ENCODE data around the gene EPOP. TPM values are rescaled to one million over a fixed set of nuclear protein-coding genes. Genes with fewer than 3 reads are reported as not detected.

EPOP gene
- total and polyA plus RNA-seq, 2 donors (not counting 1 experiment from before 2014, with no cell fraction given), result 0.14 to 0.33 TPM

DNA sequence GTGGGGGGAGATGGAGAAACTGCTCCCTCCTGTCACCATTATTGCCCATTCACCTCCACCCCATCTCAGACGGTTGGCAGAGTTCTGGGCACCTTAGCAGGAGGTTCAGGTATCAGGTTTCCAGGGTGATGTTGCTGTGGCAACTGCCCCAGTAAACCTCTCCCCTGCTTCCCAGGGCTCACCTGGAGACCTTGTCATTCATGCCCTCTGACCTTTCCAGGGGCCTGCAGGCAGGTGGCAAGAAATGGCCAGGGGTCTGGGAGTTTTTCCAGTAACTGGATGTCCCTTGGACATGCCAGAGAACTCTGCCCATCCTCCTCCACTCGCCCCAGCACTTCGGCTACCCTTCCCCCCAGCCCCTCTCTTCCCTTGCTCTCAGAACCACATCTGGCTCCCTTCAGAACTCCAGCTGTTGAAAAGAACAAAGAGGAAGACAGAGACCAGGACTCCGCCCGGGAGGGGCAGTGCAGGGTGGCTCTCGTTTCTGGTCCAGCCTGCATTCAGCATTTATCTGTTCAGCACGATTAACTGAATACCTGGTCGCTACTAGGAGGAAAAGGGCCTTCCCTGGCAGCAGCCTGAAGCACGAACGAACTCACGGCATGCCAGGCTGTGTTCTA is 38.8 kb upstream of the EPOP start:
- Histone ChIP-seq H3K27me3 (ENCODE audit: control insufficient read depth, insufficient read depth, low read length) (no peaks in the 10 kb centered on the region), H3K27ac (ENCODE audit: insufficient read depth, low read length) (no peak overlapping the region), H3K4me1 (ENCODE audit: control insufficient read depth, extremely low read depth, insufficient read depth, low read length) (no peaks in the 10 kb centered on the region), H3K36me3 (ENCODE audit: control insufficient read depth, insufficient read depth, low read length) (peaks cover 8% of the 10 kb centered on the region), H3K4me2 (ENCODE audit: extremely low read depth, insufficient read depth, low read length) (no peak overlapping the region), H3K9me3 (ENCODE audit: control insufficient read depth, insufficient read depth, low read depth, low read length) (no peaks in the 10 kb centered on the region), H3K79me2 (ENCODE audit: control insufficient read depth, insufficient read depth, low read length) (no peaks in the 10 kb centered on the region), H4K20me1 (ENCODE audit: control insufficient read depth, extremely low read depth, insufficient read depth, low read length) (no peaks in the 10 kb centered on the region), H2AFZ (ENCODE audit: low read length) (no peak overlapping the region), H3K4me3 (replicated peaks in 1 of 4; ENCODE audit: control extremely low read depth in 1 of 4, insufficient read depth in 1 of 4, low read depth in 3 of 4, low read length in 4 of 4) (no peak overlapping the region), H3K9ac (ENCODE audit: insufficient read depth, low read length) (no peak overlapping the region)
- TF ChIP-seq, protein P1, sequence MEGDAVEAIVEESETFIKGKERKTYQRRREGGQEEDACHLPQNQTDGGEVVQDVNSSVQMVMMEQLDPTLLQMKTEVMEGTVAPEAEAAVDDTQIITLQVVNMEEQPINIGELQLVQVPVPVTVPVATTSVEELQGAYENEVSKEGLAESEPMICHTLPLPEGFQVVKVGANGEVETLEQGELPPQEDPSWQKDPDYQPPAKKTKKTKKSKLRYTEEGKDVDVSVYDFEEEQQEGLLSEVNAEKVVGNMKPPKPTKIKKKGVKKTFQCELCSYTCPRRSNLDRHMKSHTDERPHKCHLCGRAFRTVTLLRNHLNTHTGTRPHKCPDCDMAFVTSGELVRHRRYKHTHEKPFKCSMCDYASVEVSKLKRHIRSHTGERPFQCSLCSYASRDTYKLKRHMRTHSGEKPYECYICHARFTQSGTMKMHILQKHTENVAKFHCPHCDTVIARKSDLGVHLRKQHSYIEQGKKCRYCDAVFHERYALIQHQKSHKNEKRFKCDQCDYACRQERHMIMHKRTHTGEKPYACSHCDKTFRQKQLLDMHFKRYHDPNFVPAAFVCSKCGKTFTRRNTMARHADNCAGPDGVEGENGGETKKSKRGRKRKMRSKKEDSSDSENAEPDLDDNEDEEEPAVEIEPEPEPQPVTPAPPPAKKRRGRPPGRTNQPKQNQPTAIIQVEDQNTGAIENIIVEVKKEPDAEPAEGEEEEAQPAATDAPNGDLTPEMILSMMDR (conservative IDR thresholded peaks at IDR 0.05 in 1 of 2, IDR thresholded peaks at IDR 0.05 in 1 of 2; ENCODE audit: low read depth in 1 of 2, low read length in 2 of 2), result no peak
- TF ChIP-seq EZH2 (IDR thresholded peaks at IDR 0.05; ENCODE audit: low read length, missing control alignments), result no peak
- DNase-seq (ENCODE audit: low read depth in 2 of 2), result no peak

DNA sequence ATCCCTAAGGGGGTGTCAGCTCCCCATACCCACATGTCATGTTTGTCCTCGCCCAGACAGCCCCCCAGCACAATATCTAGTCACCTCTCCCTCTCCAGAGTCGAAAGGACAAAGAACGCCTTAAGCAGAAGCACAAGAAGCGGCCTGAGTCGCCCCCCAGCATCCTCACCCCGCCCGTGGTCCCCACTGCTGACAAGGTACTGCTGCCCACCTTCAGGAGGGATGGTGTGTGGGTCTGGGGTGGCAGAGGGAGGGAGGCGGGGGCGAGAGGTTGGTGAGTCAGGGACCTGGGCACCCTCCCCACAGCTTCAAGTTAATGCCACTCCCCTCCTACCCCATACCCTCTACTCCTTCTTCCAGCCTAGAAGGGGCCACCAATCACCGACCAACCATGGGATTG is 37.8 kb upstream of the EPOP start:
- DNase-seq (ENCODE audit: low read depth in 2 of 2), result no peak
- no peak overlapping the region for H3K4me2 ChIP-seq (ENCODE audit: extremely low read depth, insufficient read depth, low read length)
- no peak overlapping the region for H3K27ac ChIP-seq (ENCODE audit: insufficient read depth, low read length)
- no peak overlapping the region for H3K9ac ChIP-seq (ENCODE audit: insufficient read depth, low read length)
- no peaks in the 10 kb centered on the region for H3K79me2 ChIP-seq (ENCODE audit: control insufficient read depth, insufficient read depth, low read length)
- no peak for TF ChIP-seq EZH2 (IDR thresholded peaks at IDR 0.05; ENCODE audit: low read length, missing control alignments)
- TF ChIP-seq, protein P1 (conservative IDR thresholded peaks at IDR 0.05 in 1 of 2, IDR thresholded peaks at IDR 0.05 in 1 of 2; ENCODE audit: low read depth in 1 of 2, low read length in 2 of 2), result no peak
- peaks cover 10% of the 10 kb centered on the region for H3K36me3 ChIP-seq (ENCODE audit: control insufficient read depth, insufficient read depth, low read length)
- no peak overlapping the region for H3K4me3 ChIP-seq (replicated peaks in 1 of 4; ENCODE audit: control extremely low read depth in 1 of 4, insufficient read depth in 1 of 4, low read depth in 3 of 4, low read length in 4 of 4)
- no peaks in the 10 kb centered on the region for H3K27me3 ChIP-seq (ENCODE audit: control insufficient read depth, insufficient read depth, low read length)
- no peak overlapping the region for H2AFZ ChIP-seq (ENCODE audit: low read length)
- no peaks in the 10 kb centered on the region for H4K20me1 ChIP-seq (ENCODE audit: control insufficient read depth, extremely low read depth, insufficient read depth, low read length)
- no peaks in the 10 kb centered on the region for H3K9me3 ChIP-seq (ENCODE audit: control insufficient read depth, insufficient read depth, low read depth, low read length)
- no peaks in the 10 kb centered on the region for H3K4me1 ChIP-seq (ENCODE audit: control insufficient read depth, extremely low read depth, insufficient read depth, low read length)

DNA sequence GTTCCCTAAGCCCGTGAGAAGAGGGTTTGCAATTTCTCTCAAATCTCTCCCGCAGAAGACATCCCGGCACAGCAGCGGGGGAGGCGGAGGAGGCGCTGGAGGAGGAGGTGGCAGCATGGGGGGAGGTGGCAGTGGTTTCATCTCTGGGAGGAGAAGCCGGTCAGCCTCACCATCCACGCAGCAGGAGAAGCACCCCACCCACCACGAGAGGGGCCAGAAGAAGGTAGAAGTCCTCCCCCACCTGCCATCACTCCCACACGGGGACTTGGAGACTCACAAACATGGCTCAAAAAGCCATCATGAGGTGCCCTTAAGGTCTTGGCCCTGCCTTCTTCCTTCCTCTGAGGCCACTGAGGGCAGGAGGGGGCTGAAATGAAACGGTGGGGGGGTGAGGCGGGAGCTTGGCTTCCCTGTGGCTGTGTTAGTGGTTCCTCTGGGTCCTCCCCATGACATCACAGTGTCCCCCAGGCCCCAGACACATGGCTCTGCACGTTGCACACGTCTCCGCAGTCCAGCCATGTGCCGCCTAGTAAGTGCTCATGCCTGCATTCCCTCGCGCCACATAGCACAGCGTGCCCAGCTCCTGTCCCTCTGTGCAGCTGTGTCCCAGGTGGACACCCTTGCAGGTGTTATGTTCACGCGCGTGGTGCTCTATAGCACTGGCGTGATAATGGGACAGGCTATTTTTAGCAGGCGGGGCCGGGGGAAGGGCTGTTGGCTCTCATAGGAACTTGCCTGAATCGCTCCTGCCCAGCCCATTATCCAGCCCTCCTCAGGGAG is 37.2 kb upstream of the EPOP start:
- no peak overlapping the region for H2AFZ ChIP-seq (ENCODE audit: low read length)
- no peaks in the 10 kb centered on the region for H3K27me3 ChIP-seq (ENCODE audit: control insufficient read depth, insufficient read depth, low read length)
- no peaks in the 10 kb centered on the region for H4K20me1 ChIP-seq (ENCODE audit: control insufficient read depth, extremely low read depth, insufficient read depth, low read length)
- H3K4me3 ChIP-seq (replicated peaks in 1 of 4; ENCODE audit: control extremely low read depth in 1 of 4, insufficient read depth in 1 of 4, low read depth in 3 of 4, low read length in 4 of 4), result no peak overlapping the region
- TF ChIP-seq EZH2 (IDR thresholded peaks at IDR 0.05; ENCODE audit: low read length, missing control alignments), result no peak
- TF ChIP-seq, protein P1 (conservative IDR thresholded peaks at IDR 0.05 in 1 of 2, IDR thresholded peaks at IDR 0.05 in 1 of 2; ENCODE audit: low read depth in 1 of 2, low read length in 2 of 2), result no peak
- H3K9ac ChIP-seq (ENCODE audit: insufficient read depth, low read length), result no peak overlapping the region
- no peaks in the 10 kb centered on the region for H3K4me1 ChIP-seq (ENCODE audit: control insufficient read depth, extremely low read depth, insufficient read depth, low read length)
- H3K9me3 ChIP-seq (ENCODE audit: control insufficient read depth, insufficient read depth, low read depth, low read length), result no peaks in the 10 kb centered on the region
- no peaks in the 10 kb centered on the region for H3K79me2 ChIP-seq (ENCODE audit: control insufficient read depth, insufficient read depth, low read length)
- H3K36me3 ChIP-seq (ENCODE audit: control insufficient read depth, insufficient read depth, low read length), result peaks cover 10% of the 10 kb centered on the region
- DNase-seq (ENCODE audit: low read depth in 2 of 2), result no peak
- no peak overlapping the region for H3K27ac ChIP-seq (ENCODE audit: insufficient read depth, low read length)
- H3K4me2 ChIP-seq (ENCODE audit: extremely low read depth, insufficient read depth, low read length), result no peak overlapping the region

All from fibroblast of lung (primary cell).